ENCODE results near the gene EIF3B.
"Not testable (repeated sequence)": the region's sequence is repeated elsewhere in the genome, so short reads cannot be mapped to it uniquely, and the experiment has no call there.

DNA sequence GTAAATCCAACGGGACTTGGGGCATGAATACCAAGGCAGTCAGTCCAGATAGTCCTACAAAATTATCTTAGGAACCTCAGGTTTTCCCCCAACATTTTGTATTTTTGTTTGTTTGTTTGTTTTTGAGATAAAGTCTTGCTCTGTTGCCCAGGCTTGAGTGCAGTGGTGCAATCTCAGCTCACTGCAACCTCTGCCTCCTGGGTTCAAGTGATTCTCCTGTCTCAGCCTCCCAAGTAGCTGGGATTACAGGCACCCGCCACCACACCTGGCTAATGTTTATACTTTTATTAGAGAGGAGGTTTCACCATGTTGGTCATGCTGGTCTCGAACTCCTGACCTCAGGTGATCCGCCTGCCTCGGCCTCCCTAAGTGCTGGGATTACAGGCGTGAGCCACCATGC, 49.4 kb upstream of the EIF3B start:
- TF ChIP-seq HDAC2 (IDR thresholded peaks at IDR 0.05); CEBPB (tag; IDR thresholded peaks at IDR 0.05); HSF4 (CRISPR knock-in tag; IDR thresholded peaks at IDR 0.05; ENCODE audit: borderline replicate concordance); ZNF57 (CRISPR knock-in tag; IDR thresholded peaks at IDR 0.05); LARP7 (IDR thresholded peaks at IDR 0.05); EP300 (IDR thresholded peaks at IDR 0.05; ENCODE audit: low read length); IRF2 (CRISPR knock-in tag; IDR thresholded peaks at IDR 0.05); ZBTB49 (CRISPR knock-in tag; IDR thresholded peaks at IDR 0.05; ENCODE audit: borderline replicate concordance): not testable (repeated sequence)
- TF ChIP-seq, protein P1, sequence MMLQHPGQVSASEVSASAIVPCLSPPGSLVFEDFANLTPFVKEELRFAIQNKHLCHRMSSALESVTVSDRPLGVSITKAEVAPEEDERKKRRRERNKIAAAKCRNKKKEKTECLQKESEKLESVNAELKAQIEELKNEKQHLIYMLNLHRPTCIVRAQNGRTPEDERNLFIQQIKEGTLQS (IDR thresholded peaks at IDR 0.05): not testable (repeated sequence)
- TF ChIP-seq, protein P1 (CRISPR knock-in tag; conservative IDR thresholded peaks at IDR 0.05): not testable (repeated sequence)

Measured in K562 (cell line).